ENCODE results near the gene KCNJ6.
A peak's percentile ranks its signal among the peaks of the same experiment; 100 is the strongest.
"Not testable (repeated sequence)": the region's sequence is repeated elsewhere in the genome, so short reads cannot be mapped to it uniquely, and the experiment has no call there.

The KCNJ6 gene

DNA sequence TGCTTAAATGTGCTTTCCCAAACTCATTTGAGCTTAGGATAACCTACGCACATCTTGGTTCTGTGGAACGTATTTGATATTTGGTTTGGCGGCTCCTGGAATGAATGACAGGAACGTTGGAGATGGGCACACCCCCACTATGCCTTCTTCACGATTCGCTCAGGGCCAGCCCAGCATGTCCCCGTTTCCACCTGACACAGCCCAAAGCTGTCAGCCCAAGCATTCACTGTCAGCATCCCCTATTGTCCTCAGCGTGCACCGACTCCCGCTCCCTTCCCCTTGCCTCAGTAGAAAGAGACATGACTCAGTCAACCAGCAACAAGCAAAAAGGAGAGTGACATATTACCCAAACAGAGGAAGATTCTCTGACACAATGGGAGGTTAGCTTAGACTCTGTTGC lies 181.4 kb downstream of the KCNJ6 start:
- no peak for DNase-seq (ENCODE audit: low spot score)

DNA sequence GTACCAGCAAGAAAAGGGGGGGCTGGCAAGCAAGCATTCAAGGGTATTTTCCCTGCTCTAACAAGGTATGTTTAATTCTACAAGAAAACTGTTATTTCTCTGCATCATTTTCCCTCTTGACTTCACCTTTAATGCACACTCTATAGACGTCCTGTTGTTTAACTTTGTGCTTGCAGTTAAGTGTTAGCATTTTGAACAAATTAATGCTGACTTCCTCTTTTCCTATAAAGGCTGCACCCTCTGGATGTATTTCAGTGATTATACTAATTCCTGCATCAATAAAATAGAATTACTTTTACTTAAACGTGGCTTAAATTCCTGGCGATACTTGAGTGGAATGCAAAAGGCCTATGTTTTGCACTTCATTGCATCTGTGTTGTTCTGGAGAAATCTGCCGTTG lies 183.3 kb downstream of the KCNJ6 start:
- no peak for DNase-seq (ENCODE audit: low spot score)

DNA sequence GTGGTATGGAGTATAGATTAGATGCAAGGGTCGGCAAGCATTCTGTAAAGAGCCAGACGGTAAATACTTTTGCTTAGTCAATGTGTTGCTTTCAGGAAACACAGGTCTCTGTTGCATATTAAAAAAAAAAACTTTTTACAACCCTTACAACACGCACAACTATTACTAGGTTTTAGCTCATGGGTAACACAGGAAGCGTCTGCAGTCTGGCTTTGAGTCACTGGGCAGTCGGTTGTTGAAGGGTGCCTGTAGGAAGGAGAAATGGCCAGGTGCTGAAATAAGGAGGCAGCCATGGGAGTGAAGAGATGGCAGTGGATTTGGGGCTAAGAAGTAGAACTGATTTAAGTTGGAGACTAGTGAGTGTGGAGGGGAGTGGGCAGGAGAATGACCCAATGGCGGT lies 192.1 kb downstream of the KCNJ6 start:
- DNase-seq (ENCODE audit: low spot score), result no peak

DNA sequence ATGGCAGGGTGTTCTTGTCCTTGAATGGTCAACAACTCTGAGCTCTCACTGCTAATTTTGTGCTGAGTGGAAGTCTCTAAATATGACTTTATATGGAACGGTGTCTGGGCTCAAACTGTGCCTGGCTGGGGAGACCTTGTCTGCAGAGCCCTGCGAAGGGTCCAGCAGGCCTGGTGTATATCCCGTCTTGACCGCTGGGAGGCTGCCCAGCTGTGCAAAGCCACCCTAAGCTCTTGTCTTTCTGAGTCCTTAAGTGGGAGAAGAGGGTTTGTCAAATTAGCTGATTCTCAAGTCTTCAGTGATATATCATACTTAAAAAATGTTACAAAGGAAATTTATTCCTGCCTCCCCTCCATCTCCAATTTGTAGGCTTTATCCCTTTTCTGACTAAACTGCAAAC lies 198.7 kb downstream of the KCNJ6 start:
- no peak for DNase-seq (ENCODE audit: low spot score)

DNA sequence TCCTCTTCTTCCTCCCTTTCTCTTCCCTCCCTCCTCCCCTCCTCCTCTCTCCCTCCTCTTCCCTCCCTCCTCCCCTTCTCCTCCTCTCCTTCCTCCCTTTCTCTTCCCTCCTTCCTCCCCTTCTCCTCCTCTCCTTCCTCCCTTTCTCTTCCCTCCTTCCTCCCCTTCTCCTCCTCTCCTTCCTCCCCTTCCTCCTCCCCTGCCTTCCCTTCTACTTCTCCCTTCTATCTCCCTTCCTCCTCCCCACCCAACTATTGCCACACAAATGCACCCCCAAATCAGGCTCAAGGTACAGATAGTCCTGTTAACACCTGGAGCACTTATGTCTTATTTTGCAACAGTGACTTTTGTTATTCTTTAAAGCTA lies 203.7 kb downstream of the KCNJ6 start:
- not testable (repeated sequence) for DNase-seq (ENCODE audit: low spot score)

DNA sequence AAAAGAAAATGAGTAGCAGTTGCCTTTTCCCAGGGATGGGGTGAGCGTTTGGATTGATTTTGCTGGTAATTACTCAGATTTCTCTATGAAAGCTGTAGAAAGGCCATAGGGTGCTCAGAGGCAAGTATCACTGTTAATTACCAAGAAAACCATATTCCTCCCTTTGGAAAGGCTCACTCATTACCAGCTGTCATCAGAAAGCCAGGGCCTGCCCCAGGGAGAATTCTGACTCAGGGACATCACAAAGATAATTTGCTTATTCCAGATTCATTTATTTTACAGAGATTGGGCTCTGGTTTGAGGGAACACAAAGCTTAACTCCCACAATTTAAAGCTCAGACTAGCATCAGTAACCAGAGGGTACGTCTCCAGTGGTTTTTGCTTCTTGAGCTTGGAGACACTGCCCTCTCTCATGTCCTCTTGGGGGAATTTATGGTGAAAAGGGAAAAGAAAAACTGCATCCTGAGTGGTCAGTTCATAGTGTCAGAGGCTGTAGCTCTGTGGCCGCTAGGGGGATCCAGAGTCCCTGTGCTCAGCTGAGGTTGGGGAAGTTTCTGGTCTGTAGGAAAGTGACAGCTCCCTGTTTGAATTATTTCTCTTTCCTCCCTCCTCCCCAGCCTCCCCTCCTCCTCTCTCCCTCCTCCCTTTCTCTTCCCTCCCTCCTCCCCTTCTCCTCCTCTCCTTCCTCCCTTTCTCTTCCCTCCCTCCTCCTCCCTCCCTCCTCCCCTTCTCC lies 204.3 kb downstream of the KCNJ6 start:
- DNase-seq (ENCODE audit: low spot score), result peak; percentile 66

DNA sequence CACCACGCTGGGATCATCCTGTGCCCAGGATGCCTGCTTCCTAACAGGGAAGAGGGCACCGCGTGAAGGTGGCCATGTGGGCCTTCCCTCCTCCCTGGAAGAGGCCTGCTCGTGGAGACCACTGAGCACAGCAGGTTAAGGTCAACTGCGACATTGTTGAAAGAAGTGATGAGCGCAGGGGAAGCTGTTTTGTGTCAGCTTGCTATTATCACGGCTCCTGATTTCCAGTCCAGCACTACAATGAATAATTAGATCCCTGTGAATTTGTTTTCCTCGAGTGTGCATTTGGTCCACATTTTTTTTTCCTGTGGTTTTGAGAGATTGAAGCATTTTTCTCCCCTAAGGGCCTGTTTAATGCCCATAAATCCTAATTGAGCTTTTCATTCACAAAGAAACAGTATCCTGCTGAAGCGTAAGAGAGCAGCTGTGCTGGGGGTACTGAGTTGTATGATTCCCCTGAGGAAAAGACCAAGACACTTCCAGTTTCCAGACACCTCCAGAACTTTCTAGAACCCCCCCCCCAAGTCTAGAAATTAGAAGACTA lies 204.9 kb downstream of the KCNJ6 start:
- DNase-seq (ENCODE audit: low spot score), result no peak

DNA sequence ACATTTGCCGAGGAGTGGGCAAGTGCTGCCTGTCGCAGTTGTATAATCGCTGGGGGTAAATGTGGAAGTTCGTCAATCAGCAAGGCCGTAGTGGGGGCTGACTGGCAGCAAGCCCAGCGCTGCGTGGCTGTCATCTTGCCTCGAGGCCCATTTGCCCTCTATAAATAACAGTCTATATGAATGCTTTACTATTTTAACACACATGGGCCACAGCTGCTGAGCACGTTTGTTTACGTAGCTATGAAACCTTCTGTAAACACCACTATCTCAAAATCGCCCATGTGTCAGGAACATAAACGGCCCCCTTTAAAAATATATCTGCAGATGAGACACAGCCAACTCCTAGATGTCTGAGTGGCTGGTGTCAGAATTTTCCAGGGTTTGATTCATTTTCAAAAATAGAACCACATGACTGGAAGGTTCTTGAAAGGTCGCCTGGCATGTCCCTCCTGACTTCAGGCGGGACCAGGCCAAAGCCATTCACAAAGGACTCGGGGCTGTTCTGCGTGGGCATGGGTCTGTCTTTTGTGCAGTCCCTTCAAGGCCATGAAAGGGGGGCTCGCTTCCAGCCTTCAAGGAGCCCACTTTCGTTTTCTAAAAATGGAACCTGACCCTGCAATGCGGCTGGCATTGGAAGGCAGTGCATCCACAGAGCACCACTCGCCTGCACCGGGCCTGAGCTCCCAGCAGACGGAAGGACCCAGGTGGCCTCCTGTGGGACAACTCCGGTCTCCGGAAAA lies 205.5 kb downstream of the KCNJ6 start:
- no peak for DNase-seq (ENCODE audit: low spot score)

DNA sequence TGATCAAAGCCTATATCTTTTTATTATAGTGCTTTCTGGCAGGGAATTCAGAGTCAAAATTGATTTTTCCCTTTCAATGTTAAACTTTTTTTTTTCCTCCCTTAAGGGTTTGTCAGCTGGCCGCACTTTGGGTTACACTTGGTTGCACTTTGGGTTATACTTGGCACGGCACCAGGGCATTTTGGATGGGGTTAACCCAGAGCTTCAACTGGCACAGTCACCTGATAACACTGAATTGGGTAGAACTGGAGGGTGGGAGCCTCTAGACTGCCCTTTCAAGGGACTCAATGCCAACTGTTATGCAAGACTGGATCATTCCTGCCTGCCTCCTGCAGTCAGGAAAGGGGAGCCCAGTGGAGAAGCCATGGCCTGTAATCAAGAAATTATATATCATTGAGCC lies 211.5 kb downstream of the KCNJ6 start:
- no peak for DNase-seq (ENCODE audit: low spot score)

DNA sequence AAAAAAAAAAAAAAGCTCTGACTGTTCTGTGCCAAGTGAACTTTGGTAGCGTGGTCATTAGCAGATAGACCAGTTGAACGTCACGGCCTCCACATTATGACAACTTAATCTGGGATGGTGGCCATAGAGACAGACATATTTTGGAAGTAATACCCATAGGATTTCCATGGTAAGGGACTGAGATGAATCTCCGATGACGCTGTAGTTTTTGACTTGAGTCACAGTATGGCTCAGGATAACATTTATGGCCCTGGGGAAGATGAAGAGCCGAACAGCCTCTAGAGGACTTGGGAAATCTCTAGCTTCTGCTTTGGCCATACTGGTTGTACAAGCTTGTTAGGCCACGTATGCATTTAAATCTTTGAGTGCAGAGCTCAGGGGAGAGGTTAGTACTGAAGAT lies 214.0 kb downstream of the KCNJ6 start:
- no peak for DNase-seq (ENCODE audit: low spot score)

DNA sequence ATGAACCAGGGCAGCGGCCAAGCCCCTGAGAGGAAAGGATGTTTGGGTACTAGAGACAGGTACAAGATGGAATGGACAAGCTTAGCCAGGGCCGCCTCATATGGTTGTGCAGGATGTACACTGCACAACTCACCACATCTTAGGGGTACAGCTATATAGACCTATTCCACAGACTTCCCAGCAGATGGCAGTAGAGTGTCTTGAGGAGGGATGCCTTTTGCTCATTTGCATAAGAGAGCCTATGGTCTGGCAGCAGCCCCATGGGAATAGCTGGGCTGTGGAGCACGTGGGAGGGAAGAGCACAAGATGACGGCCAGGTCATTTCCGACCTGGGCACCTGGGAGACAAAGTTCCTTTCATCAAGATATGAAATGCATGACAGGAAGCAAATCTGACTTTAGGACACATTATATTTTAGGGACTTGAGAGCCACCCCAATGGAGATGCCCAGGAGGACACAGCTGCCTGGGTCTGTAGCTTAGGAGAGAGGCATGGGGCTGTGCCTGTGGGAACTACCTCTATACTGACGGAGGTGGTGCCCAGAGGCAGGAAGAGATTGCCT lies 215.5 kb downstream of the KCNJ6 start:
- peak; percentile 79 for DNase-seq (ENCODE audit: low spot score)

DNA sequence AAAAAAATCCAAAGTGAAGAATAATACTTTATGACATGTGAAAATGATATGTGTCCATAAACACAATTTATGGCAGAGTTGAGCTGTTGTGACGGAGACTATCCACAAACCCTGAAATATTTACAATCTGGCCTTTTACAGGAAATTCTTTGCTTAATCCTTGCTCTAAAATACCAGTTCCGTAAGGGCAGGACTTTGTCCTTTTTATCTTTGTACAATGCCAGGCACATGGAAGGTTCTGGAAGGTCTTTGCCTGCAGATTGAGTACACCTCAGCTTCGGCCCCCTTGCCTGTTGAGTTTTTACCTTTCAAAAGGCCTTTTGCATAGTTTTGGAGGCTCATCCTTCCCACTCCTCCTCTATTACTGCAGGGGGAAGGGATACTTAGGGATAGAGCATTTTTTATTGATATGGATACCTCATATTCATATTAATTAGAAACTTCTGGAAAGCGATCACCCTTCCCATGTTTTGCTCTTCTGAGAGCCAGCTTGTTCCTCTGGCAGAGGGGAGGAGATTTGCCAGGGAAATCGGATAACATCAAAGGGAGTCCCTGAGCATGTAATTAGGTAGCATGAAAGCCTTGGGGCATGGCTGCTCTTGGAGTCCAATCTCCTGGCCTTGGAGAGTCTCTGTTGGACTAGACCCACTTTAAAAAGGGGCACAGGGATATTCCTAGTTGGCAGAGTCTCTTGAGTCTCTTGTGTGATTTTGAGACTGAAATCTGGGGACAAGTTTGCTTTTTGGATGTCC lies 217.1 kb downstream of the KCNJ6 start:
- DNase-seq (ENCODE audit: low spot score), result no peak

DNA sequence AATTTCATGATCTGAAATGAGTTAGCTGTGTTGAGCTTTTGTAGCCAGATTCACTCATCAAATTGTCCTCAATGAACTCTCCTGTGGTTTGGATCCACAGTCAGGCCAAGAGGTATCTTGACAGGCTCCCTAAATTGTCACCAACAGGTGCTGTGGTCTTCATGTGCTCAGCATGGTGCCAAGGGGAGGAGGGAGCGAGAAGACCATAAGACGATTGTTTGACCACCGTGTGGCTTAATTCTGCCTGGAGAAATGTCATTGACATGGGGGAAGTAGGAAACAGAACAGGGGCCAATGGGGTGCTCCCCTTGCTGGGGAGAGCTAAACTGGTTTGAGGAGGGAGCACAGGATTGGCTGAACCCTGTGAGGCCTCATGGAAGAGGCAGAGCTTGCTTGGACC lies 219.3 kb downstream of the KCNJ6 start:
- no peak for DNase-seq (ENCODE audit: low spot score)

DNA sequence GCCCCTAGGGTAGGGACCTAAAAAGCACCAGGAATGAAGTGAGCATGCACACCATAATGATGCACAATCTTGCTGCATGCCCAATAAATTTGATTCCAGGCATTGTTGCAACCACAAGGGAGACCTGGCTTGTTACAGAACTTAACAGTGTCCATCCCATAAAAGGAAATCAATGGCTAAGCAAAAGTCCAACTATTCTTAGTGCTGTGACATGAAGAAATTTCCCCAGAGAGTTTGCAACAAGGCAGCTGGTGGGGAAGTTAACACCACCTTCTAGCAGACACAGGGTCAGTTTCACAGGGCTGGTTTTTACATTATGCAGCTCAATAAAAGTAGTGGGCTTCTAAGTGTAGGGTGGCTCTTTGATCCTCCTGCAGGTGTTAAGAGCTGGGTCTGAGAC lies 221.1 kb downstream of the KCNJ6 start:
- DNase-seq (ENCODE audit: low spot score), result no peak

DNA sequence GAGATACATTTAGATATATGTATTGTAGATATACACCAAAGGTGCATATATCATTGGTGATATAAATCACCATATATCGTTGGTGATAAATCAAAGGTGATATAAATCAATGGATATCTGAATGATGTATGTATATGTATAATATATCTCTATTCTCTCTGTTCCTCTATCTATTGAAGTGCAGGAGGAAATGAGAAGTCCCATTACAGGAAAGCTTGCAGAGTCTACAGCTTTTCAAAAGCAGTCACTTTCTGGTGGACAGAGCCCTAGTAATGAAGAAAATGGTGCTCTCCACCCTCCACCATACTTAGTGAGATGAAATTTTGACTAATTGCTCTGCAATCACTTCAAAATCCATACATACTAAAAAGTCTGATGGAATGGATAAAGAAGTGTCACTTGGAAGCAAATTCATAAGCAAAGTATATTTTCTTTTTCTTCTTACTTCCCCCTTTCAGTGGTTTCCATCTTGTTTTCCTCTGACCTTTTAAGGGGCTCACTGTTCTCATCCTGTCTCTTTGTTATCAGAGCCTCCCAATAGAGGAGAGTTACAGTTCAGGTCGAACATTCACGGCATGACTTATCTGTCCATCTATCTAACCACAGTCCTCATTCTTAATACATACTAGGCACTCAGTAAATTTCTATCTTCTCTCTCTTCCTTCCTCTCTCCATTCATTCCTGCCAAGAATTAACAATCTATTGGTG lies 227.2 kb downstream of the KCNJ6 start:
- DNase-seq (ENCODE audit: low spot score), result no peak

DNA sequence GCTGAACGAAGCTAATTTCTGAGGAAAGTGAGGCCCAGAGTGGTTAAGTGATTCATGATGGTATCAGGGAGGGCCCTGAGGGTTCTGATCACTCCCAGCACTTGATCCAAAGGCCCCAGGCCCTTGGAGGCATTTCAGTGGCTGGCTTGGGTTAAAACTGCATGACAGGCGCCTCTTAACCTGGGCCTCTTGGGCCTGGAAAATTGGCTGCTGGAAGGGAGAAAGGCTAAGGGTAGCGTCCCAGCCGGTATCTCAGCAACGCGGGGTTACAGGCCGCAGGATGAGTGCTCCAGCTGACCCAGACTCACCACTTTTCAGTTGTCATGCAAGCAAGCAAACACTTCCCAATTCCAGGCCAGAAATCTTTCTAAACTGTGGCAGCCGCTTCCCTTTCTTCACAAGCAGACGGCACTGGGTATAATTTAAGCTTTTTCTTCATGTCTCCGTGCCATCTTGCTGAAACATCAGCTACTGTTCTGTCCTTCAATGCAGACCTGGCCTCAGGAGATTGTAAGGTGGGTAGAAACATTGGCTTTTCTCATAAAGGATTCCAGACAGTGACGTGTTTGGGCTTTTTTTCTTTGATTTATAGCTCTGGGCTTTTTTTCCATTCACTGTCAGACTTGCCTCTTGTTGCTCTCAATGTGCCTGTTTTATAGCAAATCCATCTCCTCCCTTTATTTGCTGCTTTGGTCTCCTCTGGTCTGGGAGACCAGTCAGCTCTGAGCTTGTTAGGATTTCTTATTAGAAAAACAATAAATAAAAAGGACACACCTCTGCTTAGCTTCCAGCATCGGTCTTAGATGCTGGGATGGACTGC lies 229.1 kb downstream of the KCNJ6 start:
- DNase-seq (ENCODE audit: low spot score), result no peak

DNA sequence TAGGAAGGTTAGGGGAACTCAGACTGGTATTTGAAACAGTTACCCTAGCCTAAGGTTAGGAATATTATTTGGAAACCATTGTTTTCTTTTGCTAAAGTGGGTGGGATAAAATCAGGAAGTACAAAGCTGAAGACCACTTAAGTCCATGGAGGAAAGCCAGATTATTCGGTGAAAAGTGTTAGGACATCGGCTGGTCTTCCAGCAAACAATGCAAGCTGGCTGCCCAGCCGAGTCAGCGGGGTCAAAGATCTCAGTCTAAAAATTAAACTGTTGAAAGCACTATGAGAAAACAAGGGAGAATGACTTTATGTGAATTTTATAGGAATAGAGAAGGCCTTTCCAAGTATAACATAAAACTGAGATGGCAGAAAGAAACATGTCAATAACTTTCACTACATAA lies 231.7 kb downstream of the KCNJ6 start:
- no peak for DNase-seq (ENCODE audit: low spot score)

DNA sequence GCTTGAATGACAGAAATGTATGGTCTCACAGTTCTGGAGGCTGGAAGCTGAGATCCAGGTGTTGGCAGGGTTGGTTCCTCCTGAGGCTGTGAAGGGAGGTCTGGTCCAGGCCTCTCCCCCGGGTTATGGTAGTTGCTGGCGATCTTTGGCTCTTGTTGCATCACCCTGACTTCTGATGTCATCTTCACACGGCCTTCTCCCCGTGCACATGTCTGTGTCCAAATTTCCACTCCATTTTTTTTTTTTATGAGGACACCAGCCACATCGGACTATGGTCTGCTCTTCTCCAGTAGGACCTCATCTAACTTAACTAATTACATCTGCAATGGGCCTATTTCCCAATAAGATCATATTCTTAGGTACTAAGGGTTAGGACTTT lies 232.2 kb downstream of the KCNJ6 start:
- no peak for DNase-seq (ENCODE audit: low spot score)

DNA sequence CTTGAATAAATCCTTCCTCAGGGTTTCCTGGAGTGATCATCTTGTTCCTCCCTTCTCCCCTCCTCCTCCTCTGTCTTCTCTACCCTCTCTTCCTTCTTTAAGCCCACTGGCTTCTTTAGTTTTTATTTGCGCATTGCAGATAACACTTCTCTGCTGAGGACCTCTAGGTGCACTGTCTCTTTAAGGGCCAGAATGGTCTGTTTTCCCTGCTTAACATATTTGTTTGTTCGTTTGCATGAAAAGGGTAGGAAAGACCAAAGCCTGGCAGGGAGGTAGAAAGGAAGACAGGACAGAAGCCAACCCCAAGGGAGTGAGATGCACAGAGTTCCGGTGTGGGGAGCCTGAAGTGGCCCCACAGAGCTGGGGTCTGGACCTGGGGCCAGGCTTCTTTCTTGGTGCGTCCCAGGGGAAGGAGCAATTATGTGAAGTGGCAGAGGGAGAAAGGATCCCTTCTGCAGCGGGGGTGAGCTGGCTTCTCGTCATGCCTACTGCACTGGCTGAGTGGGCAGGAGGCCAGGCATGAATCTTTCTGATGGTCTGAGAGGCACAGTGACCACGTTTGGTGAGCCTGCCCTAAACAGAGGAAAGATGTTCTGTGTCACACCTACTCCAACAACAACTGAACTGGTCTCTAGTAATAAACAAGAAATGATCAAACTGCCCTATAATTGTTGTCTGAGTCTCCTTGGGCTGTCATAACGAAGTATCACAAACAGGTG lies 232.7 kb downstream of the KCNJ6 start:
- no peak for DNase-seq (ENCODE audit: low spot score)

DNA sequence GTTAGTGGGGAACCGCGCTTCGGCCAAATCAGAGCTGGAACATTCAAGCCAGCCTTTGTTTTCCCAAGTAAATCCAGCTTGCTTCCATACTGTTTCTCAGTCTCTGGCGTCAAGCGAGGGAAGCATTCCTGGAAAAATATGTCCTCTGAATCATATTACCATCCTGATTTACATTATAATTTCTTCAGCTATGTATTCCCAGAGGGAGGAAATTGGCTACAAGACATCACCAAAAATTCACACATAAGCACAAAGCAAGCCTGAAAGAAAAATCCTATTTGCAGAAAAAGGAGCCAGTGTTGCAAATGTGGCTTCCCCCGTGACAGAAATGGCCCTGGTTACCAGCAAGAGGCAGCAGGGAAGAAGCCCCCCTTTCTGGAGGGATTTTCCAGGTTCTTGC lies 233.3 kb downstream of the KCNJ6 start:
- no peak for DNase-seq (ENCODE audit: low spot score)

Data from kidney capillary endothelial cell (primary cell).